ENCODE results near the gene SNAPC2. TPM values are rescaled to one million over a fixed set of nuclear protein-coding genes. Genes with fewer than 3 reads are reported as not detected.

The SNAPC2 gene
- total and polyA plus RNA-seq, 2 of the 13 experiments (the other 11 are each of a cell fraction or from before 2014, with no cell fraction given) = 10.2 to 12.7 TPM

GRCh38 chr19:7916103-7916954 is 3.8 kb upstream of the SNAPC2 start (continued):
- TF ChIP-seq TFDP1 (CRISPR knock-in tag; IDR thresholded peaks at IDR 0.05; ENCODE audit: borderline replicate concordance) (peak; percentile 83; the same call in 1 of the 2 replicates), POLR2AphosphoS2 (IDR thresholded peaks at IDR 0.05; ENCODE audit: low read depth, low read length) (no peak), AGO1 (IDR thresholded peaks at IDR 0.05; ENCODE audit: low read depth, low read length, poor library complexity, severe bottlenecking) (peak; percentile 98), ARID4A (CRISPR knock-in tag; IDR thresholded peaks at IDR 0.05; ENCODE audit: borderline replicate concordance) (peak; percentile 43; the same call in 1 of the 2 replicates), XRCC5 (optimal IDR thresholded peaks at IDR 0.05; ENCODE audit: low read length) (no peak), SALL2 (CRISPR knock-in tag; IDR thresholded peaks at IDR 0.05) (0 out of 2 replicates have a peak, but pooled peaks have one; percentile 22), GZF1 (CRISPR knock-in tag; IDR thresholded peaks at IDR 0.05) (no peak), BATF2 (CRISPR knock-in tag; IDR thresholded peaks at IDR 0.05) (no peak), NCOA5 (CRISPR knock-in tag; IDR thresholded peaks at IDR 0.05) (no peak), FOXP4 (CRISPR knock-in tag; IDR thresholded peaks at IDR 0.05) (no peak), FOXO4 (CRISPR knock-in tag; conservative IDR thresholded peaks at IDR 0.05) (no peak), CSRNP1 (CRISPR knock-in tag; IDR thresholded peaks at IDR 0.05) (0 out of 2 replicates have a peak, but pooled peaks have one; percentile 50), CENPT (CRISPR knock-in tag; IDR thresholded peaks at IDR 0.05; ENCODE audit: low read depth) (0 out of 2 replicates have a peak, but pooled peaks have one; percentile 64), CERS6 (CRISPR knock-in tag; IDR thresholded peaks at IDR 0.05) (no peak)
